Hematopoietic multipotent progenitor cell treated with erythropoietin and hydrocortisone succinate and interleukin-3 and kit ligand, for 8 days (in vitro differentiated cells): Measurements from ENCODE around the gene FBLN5.
"Not testable (repeated sequence)": the region's sequence is repeated elsewhere in the genome, so short reads cannot be mapped to it uniquely, and the experiment has no call there.

Experiments
- DNase-seq: peaks from one replicate; pipeline ENCODE4 v3.0.0-alpha.2; 2015

Gene FBLN5

GRCh38 chr14:91904483-91904882 is 43.0 kb downstream of the FBLN5 start:
- no peak for DNase-seq

- no peak for DNase-seq
Measured at GRCh38 chr14:91903070-91903469, 44.4 kb downstream of the FBLN5 start.

DNA sequence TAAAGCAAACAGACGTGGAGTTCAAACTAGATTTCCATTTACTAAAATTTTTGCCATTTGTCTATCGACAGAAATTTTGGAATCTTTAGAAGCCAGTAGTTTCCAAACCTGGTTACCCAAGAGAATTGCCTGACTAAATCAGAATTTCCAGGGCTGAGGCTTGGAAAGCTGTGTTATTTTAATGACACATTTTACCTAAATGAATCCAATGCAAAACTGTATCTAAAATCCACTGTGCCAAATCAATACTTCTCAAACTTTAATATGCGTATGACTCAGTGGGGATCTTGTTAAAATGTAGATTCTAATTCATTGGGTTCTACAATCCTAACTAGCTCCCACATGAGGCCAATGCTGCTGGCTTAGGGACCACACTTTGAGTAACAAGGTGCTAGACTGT is 45.2 kb downstream of the FBLN5 start:
- DNase-seq = no peak

DNA sequence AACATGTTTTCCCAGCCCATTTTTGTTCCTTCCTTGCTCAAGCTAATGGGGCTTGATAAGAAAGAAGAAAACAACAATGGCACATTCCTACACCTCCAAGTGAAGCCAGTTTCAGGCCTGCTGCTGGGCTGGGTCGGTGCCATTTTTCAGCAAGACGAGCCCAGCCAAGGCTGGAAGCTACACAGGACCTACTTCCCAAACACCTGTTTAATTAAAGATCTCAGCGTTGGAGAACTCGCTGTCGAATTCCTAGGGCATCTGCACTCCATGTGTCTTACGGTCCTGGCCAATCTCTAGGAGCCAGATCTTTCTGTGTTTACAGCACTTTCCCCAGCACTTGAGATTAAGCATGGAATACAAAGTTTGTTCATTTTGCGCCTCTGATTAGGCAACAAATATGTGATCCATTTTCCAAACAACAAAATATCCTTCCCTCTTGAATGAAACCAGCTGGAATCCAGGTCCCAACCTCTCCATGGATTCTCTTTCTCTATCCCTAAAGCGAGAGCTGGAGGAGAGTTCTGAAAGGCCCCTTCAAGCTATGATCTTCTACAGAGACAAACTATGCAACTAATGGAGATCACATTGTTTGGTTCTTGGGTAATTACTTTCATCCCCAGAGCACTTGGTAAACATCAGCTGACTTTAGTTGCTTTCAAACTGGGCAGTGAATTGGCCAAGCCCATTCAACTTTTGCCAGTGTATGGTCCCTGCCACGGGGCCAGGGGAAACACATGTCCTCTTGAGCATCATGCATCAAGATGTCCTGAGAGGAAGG is 45.9 kb downstream of the FBLN5 start:
- DNase-seq = no peak

GRCh38 chr14:91899806-91900205 is 47.7 kb downstream of the FBLN5 start:
- DNase-seq = no peak

DNA sequence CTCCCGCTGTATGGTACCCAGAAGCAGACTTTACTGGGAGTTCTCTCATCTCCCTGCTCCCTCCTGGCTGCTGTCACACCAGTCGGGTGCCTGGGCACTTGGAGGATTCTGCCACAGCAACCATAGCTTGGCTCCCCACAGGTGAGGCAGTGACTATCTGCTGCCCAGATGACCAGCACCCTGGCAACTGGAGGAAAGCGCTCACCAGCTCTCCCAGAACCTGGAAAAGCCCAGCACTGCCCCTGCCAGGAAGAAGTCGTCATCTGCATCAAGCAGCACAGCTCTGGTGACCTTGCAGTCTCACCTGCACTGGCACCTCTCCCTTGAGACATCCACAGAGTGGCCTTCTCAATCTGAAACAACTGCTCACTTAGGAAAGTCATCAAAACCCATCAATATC is 48.3 kb downstream of the FBLN5 start:
- no peak for DNase-seq

DNA sequence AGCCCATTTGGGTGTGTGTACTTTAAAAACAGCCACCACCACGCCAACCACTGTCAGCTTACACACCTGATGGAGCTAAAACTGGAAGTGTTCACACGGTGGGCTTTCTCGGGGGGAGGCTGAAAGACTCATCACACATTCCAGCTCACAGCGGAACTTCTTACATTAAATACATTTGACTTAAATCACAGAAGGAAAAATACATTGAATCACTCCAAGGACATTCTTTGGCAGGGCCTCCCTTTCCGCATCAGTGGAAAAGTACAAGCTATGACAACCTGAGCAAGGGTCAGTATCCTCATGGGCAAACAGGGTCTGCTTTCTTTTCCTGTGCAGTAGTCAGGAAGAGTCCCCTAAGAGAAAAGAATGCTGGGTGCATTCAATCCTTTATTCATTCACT is 49.1 kb downstream of the FBLN5 start:
- DNase-seq = no peak

- not testable (repeated sequence) for DNase-seq
Measured at GRCh38 chr14:91897716-91898115, 49.8 kb downstream of the FBLN5 start.

GRCh38 chr14:91897106-91897701 is 50.3 kb downstream of the FBLN5 start:
- no peak for DNase-seq

DNA sequence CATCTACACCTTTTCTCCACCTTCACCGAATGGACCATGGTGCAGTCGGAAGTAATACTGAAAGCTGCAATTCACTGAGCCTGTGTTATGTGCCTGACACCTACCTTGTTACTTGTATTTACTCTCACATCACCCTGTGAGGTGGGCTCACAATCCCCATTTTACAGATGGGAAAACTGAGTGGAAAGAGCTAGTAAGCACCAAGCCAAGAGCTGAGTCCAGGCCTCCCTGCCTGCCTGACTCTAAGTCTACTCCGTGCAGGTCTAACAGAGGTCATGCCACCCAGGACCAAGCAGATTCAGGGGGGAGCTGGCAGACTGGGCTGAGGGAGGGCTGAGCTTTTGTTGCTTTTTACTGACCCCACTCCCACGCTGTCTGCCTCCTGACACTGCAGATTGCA is 51.1 kb downstream of the FBLN5 start:
- DNase-seq = no peak

DNA sequence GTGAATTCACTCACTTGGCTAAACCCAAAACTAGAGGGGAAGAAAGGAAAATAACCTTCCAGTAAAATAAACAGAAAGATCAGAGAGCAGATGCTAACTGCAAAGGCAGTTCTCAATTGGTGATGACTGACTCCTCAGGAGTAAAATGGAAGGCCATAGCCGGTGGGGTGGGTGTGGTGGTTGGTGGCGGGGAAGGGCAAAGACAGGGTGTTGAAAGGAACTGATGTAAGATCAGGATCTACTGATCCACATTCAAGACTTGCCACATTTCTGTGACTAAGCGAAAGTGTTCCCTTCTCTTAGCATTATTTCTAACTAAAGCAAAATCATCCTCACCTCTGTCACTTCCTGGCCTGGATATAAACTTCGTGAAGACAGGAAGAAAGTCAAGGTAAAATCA is 53.8 kb downstream of the FBLN5 start:
- DNase-seq = no peak

GRCh38 chr14:91893007-91893406 is 54.5 kb downstream of the FBLN5 start:
- DNase-seq = peak; percentile 35

DNA sequence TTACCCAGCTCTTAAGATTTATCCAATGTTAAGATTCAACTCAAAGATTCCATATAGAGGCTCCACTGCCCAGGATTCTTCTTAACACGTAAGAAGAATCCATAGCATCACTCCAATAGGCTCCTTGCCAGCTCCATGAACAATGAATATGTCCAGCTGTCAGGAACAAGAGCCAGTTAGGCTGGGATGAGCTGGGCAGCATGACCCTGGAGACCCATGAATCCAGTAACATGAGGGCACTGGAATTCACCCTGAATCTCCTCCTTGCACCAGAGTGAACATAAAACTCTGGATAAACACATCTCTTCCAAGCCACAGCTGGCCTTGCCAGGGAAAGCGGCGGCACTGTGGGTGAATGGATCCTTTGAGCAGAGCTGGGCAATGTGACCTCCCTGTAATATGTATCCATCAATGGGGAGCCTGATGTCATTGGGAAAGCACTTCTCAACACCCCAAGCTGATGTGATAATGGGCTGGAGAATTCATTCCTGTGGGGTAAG is 55.7 kb downstream of the FBLN5 start:
- DNase-seq = no peak

DNA sequence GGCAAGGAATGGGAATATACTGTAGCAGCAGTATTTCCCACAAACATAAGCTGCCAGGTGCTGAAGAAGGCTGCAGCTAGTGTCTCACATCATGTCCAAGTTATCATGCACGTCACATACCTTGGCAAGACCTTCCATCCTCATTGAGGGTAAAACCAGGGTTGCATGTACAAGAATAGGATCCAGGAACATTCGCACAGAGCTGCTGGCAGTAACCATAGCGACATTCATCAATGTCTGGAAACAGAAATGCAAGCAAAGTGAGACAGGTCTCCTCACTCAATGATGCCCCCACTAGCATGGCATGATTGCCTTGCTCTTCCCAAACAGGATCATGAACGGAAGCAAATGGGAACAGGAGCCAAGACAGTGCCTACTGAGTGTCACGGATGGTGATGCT is 56.4 kb downstream of the FBLN5 start:
- no peak for DNase-seq

- no peak for DNase-seq
Measured at GRCh38 chr14:91890291-91890749, 57.2 kb downstream of the FBLN5 start.

- no peak for DNase-seq
Measured at GRCh38 chr14:91889477-91890211, 57.9 kb downstream of the FBLN5 start.

DNA sequence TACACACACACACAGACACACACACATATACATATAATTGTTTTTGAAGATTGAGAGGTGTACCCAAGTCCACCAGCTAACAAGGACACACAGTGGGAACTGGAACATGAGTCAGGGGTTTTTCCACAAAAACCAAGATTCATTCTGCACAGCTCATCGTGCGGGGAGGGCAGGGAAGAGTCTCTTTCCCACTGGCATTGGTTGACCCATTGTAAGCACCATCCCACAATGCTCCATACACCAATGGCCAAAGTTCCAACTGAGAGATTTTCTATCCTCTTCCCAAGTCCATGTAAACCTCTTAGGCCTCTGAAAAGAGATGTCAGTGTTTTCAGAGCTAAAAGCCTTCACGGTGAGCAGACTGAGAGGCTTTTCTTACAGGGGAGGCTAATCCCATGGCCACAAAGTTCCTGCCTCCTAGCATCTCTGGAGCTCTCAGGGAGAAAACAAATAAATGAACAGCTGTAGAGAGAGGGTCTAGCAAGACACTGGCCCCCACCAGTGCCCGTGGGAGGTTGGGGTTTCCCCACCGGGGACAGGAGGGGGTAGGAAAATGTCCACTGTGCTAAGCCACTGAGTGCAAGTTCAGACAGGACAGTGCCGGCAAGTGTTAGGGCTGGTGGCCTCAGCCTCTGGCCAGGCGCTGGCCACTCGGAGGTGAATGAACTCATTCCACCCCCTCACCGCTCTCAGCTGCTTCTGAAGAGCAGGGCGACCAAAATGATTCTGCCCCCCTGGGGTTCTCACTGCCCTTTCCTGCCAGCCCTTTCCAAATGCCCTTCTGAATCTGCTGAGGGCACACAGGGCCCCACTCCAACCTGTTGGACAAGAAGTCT is 58.6 kb downstream of the FBLN5 start:
- no peak for DNase-seq

GRCh38 chr14:91886961-91887360 is 60.5 kb downstream of the FBLN5 start:
- DNase-seq = no peak

DNA sequence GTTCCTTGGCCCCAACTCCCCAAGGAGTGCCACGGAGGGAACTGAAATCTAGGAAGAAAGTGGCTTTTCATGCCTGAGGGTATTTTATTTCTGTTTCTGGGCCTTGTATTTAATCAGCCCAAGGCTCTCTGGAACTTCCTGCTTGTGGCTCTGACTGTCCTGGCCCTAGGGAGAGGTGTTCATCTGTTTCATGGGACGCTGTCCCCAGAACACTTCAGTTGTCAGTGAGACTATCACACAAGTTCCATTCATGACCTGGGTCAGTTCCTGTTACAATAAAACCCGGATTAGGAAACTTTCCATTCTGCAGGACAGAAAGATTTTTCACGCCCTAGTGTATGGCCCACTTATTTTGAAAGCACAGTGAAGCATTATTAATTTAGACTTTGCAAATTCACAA is 61.7 kb downstream of the FBLN5 start:
- no peak for DNase-seq

DNA sequence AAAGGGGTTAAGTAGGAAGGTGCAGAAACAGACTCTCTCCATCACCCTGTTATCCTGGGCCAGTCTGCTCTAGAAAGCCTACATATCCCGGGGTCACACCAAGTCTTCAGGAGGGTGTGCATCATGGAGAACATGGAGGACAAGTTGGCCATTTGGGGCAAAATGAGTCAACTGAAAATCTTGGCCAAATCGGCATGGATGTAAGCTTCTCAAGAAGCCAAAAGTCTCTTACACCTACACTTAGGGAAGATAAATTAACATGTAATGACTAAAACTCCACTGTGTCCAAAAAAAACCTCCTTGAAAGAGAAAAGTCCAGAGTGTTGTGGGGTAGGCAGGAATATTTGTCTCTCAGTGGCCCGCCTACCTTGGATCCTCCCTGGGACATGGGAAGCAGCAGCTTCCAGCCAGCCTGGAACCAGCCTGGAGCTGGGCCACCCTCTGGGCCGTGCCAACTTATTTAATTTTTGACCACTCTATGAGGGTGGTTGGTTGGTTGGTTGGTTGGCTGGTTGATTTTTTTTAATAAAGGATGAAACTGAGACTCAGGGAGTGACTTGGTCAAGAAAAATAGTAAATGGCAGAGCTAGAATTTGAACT is 62.3 kb downstream of the FBLN5 start:
- DNase-seq = no peak

GRCh38 chr14:91884664-91885063 is 62.8 kb downstream of the FBLN5 start:
- no peak for DNase-seq

DNA sequence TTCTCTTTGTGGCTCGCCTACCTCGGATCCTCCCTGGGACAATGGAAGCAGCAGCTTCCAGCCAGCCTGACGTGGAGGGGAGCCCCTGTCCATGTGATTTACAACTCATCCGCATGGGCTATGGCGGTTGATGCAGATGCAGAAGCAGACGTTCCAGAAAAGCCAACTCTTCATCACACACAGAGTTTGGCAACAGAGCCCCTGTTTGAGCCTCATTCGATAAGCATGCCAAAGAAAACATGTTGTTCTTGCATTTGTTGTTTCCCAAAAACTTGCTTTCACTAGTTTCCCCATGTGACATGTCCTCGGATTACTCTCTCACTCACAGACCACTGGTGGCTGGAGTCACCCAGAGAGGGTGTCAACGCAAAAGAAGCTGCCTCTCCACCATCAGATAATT is 63.7 kb downstream of the FBLN5 start:
- DNase-seq = no peak

GRCh38 chr14:91882776-91883175 is 64.7 kb downstream of the FBLN5 start:
- no peak for DNase-seq
